HG03045 (cell line): Measurements from ENCODE around the gene CCDC78.
"Not testable (repeated sequence)": the region's sequence is repeated elsewhere in the genome, so short reads cannot be mapped to it uniquely, and the experiment has no call there.

ENCODE experiments used
- ATAC-seq: cut with Tn5 transposase; IDR thresholded peaks from one replicate; pipeline ENCODE4 v1.9.1; 2021; ENCODE audit warnings: mild to moderate bottlenecking, moderate library complexity; ENCODE audit not compliant: unreplicated experiment

Gene CCDC78

DNA sequence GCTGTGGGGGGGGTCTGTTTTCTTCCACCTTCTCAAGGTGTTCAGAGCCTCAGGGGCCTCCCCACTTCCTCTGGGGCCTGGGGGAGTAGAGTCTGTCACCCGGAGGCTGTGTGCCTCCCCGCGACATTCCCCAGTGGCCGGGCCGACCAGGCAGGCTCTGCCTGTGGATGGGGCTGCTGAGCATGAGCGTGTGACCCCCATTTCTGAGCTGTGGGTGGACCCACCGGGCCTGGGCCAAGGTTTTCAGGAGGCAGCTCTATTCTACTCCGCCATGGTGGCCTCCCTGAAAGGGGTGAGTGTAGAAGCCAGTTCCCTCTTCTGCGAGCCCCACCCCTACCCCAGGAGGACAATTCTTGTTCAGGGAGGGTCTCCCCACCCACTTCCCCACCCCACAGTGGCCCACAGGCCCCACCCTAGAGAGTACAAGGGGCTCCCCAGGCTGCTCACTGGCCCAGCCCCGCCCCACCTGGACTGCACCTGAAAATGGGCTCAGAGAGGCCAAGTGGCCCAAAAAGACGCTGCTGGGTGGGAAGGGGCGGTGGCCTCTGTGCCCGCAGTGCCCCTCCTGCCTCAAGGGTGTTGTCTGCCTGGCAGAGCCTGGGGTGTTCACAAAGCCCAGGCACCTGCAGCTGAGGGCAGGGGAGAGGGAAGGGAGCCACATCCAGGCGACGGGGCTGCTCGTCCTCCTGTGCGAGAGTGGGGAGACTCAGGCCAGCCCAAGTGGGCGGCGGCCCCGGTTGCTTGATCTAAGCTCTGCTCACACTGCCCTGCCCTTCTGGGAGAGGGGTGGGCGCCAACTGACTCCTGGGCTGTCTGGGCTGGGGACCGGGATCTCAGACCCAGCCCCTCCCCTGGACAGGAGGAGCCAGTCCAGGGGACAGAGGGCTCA is 35.6 kb upstream of the CCDC78 start:
- no peak for ATAC-seq

DNA sequence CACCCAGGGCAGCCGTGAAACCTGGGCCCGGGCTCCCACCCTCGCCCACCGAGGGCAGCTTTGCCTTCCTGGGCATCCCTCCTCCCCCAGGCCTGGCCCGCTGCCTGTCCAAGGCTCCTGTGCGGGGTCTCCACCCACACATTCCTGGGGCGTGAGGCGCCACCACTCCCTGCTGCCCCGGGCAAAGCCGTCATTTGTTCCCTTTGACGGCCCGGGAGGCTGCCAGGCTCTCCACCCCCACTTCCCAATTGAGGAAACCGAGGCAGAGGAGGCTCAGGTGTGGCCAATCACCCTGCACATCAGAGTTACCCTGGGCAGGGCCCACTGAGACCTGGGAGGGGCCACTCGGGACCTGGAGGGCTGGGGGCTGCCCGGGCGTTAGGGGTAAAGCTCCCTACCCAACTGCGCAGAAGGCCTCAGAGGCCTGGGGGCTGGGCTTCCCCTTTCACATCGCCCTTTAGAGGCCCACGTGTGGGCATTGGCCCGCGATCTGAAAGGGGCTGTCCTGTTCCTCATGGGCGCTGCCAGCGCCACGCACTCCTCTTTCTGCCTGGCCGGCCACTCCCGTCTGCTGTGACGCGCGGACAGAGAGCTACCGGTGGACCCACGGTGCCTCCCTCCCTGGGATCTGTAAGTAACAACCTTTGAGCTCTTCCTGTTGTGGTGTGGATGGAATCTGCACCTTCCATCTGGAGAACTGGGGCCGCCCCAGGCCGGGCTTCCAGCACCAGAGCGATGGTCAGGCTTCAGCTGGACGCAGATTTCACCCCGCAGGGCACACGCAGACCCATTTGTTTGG is 34.5 kb upstream of the CCDC78 start, which contains the start of gene MSLN:
Gene MSLN (plus strand): TSS at position 190 of the 799 bp plus-strand sequence. CDS start 1,947 bp downstream, outside the sequence.
- no peak for ATAC-seq

DNA sequence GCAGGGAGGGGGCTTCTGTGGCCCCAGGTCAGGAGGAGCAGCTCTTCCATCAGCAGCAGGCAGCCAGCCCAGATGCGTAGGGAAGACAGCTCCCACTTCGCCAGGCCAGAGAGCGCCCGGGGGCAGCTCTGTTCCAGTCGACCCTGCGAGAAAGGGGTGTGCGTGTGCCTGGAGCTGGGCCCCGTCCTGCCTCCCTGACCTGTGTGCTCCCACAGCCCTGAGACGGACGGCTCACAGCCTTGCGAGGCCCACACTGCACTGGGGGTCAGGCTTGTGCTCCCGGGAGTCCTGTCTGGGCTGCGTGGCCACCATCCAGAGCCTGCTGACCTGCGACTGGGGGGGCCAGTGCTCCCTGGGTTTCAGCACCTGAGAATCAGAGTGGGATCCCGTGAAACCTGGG is 33.8 kb upstream of the CCDC78 start:
- ATAC-seq = no peak

DNA sequence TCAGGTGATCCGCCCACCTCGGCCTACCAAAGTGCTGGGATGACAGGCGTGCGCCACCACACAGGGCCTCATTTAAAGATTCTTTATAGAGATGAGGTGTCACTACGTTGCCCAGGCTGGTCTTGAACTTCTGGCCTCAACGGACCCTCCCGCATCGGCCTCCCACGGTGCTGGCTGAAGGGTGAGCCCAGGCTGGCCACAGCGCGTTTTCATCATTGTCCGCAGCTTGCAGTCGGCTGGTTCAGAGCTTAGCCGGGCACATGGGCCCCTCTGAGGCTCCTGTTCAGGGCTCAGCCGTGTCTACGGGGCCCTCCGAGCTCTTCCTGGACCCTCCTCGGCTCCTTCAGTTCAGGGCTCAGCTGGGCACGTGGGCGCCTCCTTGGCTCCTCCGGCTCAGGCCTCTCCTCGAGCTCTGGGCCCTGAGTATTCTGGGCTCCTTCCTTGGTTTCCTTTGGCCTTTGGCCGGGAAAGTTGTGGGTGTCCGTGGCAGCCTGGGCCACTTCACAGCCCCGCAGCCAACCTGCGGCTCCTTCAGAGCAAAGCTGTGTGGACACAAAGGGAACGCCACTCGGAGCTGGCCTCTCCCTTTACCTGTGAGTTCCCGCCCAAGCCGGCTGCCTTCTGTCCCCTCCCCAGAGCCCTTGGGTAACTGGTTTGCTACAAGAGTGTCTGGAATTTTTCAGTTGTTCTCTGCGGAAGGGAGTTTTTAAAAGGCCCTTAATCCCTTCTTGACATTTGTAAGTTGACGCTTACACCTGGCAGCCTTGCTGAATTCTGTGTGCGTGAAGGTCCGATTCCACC is 33.1 kb upstream of the CCDC78 start:
- ATAC-seq = no peak

DNA sequence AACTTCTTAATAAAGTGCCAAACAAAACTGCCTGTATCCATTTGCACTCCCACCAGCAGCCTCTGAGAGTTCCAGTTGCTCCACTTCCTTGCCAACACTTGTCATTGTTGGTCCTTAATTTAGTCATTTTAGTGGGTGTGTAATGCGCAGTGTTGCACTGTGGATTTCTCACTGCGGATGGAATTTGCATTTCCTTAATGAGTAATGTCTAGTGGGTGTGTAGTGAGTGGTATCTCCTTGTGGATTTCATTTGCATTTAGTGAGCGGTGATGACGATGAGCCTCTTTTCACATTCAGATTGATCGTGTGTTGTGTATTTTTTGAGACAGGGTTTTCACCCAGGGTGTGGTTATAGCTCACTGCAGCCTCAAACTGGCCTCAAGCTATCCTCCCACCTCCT is 30.2 kb upstream of the CCDC78 start:
- no peak for ATAC-seq

DNA sequence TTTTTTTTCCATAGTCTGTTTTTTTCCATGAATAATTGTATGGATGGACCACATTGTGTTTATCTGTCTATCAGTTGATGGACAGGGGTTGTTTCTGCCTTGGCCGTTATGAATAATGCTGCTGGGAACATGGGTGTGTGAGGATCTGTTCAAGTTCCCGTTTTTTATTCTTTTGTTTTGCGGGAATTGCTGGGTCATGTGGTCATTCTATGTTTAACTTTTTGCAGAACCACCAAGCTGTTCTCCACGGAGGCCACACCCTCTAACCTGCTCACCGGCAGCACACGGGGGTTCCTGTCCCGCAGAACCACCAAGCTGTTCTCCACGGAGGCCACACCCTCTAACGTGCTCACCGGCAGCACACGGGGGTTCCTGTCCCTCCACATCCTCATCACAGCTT is 28.4 kb upstream of the CCDC78 start:
- ATAC-seq = no peak

DNA sequence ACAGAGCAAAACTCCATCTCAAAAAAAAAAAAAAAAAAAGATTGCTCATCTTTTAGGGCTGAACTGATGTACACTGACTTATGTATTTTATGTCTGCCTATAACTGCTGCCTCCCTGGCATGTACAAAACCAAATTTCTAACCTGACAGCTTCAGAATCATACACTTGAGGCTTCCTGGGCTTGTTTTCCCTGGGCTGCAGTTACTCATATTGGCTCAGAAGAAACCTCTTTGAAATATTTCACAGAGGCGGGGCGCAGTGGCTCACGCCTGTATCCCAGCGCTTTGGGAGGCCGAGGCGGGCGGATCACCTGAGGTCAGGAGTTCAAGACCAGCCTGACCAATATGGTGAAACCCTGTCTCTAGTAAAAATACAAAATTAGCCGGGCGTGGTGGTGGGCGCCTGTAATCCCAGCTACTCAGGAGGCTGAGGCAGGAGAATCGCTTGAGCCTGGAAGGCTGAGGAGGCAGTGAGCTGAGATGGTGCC is 27.9 kb upstream of the CCDC78 start:
- ATAC-seq = not testable (repeated sequence)

DNA sequence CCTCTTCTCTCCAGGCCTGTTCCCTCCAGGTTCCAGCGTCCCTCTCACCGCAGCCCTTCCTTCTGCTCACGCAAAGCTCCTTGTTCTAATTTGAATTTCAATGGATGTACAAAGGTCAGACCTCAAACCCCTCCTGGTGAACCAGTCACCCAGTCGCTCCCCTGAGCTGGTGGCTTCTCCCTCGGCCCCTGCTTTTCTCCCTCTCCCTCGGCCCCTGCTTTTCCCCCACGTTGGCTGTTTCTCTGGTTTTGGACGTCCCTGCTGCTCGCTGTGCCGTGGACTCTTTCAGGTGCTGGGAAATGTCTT is 25.7 kb upstream of the CCDC78 start:
- no peak for ATAC-seq

DNA sequence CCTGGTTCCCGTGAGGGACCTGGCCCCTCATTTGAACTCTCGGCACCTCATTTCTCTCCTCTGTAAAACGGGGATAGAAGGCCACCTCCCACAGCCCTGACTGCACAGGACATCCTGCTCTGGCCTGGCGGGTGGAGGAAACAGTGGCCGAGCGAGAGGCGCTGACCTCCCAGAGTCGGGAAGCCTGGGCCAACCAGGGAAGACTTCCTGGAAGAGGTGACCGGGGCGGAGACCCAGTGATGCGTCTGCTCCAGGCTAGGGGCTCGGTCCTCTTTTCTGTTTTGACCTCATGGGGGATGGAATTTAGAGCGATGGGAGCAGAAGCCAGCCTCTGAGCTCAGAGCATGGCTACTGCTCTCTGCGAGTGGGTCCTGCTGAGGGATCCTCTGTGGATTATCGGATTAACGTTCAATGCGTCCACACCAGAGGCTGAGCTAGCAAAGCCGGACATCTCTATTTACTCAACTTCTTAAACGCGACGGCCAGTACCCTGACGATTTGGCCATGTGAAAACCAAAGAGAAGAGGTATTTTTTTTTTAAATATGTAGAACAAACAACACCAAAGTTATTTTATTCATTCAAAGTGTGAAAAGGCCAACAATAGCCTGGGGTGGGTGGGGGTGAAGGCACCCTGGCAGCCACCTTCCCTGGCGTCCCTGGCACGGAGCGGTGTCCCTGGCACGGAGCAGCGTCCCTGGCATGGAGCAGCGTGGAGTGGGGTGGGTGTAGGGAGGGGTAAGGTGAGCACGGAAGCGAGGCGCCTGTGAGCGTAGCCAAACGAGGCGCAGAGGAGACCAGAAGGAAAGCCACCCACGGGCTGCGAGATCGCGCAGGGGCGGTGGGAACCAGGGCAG is 25.1 kb upstream of the CCDC78 start:
- no peak for ATAC-seq

DNA sequence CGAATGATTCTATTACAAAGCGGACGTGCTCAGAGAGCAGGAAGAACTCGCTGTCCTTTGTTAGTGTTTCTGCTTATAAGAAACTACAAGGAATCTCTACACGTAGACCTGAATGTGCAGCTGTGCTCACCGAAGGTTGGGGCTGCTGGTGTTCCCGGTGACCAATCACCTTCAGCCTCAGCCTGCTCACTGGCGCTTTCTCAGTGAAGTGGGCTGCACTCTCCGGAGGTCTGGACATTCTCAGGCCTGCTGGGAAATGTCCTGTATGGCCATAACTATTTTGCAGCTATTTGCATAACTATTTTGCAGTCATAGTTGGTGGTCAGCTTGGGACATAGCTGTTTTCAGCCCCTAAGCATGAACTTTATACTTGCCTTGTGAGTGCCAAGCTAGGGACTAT is 24.2 kb upstream of the CCDC78 start:
- ATAC-seq = no peak

DNA sequence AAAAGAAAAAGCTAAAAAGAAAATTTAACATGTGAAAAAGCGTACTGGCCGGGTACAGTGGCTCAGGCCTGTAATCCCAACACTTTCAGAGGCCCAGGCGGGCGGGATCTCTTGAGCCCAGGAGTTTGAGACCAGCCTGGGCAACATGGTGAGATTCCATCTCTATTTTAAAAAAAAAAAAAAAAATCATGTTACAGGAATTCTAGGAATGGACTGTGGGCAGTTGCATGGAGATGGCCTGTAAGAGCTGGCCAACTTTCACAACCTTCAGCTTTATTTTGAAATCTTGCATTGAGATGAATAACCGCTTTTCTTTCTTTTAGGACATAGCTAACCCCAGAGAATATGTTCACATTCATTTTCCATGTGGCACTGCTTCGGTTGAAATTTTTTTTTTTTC is 22.8 kb upstream of the CCDC78 start:
- no peak for ATAC-seq

DNA sequence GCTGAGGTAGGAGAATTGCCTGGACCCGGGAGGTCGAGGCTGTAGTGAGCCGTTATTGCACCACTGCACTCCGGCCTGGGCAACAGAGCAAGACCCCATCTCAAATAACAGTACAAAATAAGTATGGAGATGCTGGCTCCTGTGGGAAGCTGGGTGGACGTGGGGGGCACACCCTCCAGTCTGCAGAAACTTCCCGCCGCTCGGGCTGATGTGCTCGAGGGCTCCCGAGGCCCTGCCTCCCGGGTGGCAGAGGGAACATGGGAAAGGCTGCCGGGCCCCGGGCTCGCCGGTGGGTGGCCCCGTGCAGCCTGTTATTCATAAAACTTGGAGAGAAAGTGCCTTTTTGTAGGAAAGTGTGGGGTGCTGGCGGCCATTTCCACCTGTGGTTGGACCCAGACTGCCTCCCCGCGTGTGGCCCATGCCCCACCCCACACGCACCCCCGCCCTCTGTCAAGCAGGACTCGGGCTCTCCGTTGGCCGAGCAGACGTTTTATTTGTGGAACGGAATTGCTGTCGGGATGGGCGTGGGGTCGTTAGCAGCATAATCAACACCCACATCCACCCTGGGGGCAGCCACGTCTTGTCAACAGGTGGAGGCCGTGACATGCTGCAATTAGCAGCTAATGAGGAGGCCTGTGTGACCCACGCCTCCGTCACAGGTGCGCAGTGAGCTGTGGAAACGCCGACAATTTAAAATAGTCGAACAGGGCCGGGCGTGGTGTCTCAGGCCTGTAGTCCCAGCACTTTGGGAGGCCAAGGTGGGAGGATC is 21.9 kb upstream of the CCDC78 start:
- ATAC-seq = no peak

DNA sequence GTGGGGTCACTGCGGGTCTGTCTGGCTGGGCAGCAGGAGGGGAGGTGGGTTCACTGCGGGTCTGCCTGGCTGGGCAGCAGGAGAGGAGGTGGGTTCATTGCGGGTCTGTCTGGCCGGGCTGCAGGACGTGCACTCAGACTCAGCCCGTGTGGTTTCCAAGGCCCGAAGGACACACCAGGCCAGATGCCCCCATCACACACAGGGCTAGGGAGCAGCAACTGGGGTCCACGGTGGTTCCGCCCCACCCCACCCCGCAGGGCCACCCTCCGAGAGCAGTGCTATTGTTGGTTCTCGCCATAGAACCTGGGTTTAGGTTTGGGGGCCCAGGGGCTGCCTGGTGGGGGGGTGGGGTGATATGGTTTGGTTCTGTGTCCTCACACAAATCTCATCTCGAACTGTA is 20.4 kb upstream of the CCDC78 start:
- ATAC-seq = no peak

DNA sequence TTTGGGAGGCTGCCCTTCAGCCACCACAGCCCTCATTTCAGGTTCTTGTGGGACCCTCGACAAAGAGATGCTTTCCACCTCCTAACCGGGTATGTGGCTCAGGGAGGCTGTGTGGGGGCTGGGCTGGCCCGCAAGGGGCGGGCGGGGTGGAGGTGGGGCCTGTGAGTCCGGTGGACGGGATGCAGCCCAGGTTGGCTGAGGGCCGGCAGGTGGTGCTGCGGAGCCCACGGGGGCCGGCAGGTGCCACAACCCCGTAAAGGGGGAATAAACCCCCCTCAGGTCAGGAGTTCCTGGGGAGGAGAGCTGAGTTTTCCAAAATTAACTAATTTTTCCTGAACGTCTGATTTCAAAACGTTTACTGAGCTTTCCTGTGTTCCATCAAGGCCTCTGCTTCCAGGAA is 19.5 kb upstream of the CCDC78 start:
- no peak for ATAC-seq

DNA sequence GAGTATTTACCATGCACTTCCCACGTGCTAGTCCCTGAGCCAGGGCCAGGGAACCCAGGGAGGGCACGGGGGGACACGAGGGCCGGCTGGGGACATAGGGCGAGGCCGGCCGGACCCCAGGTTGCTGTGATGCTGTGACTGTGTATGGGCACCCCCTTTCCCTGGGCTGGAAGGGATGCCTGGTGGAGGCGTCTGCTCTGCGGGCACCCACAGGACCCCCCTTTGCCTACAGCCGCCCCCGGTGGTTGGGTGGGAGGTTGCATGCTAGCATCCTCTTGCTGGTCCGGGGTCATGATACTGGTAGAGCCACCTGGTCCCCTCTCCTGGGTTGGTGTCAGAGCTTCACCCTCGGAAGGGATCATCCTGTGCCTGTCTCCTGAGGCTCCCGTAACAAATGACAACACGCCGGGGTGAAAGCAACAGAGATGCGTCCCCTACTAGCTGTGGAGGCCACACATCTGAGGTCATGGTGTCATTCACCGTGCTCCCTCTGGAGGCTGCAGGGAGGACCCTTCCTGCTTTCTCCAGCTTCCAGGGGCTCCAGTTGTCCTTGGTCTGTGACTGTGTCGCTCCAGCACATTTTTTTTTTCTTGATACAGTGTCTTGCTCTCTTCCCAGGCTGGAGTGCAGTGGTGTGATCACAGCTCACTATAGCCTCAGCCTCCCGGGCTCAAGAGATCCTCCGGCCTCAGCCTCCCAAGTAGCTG is 17.7 kb upstream of the CCDC78 start:
- ATAC-seq = no peak

DNA sequence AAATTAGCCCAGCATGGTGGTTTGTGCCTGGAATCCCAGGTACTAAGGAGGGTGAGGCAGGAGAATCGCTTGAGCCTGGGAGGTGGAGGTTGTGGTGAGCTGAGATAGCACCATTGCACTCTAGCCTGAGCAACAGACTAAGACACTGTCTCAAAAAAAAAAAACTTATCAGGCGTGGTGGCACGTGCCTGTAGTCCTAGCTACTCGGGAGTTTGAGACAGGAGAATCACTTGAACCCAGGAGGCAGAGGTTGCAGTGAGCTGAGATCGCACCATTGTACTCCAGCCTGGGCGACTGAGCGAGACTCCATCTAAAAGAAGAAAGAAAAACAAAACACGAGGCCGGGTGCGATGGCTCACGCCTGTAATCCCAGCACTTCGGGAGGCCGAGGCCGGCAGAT is 16.7 kb upstream of the CCDC78 start:
- not testable (repeated sequence) for ATAC-seq

DNA sequence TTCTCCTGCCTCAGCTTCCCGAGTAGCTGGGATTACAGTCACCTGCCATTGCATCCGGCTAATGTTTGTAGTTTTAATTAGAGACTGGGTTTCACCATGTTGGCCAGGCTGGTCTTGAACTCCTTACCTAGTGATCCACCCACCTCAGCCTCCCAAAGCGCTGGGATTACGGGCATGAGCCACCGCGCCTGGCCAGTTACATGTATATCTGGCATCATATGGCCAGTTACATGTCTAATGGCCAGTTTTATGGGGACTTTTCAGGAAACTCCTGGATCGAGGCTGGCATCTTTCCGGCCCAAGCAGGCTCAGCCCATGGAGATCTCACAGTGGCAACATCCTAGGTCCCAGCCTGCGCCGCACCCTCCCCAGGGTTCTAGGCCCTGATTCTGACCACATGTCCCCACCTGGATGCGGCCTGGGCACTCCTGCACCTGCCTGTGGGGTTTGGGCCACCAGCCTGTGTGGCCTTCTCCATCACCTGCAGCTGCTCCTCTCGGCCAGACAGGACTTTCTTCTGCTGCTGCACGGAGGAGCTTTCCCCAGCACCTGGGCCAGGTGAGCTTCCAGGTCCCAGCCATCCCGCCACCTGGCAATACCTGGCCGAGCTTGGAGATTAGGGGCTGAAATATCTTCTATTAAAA is 15.9 kb upstream of the CCDC78 start:
- ATAC-seq = no peak

DNA sequence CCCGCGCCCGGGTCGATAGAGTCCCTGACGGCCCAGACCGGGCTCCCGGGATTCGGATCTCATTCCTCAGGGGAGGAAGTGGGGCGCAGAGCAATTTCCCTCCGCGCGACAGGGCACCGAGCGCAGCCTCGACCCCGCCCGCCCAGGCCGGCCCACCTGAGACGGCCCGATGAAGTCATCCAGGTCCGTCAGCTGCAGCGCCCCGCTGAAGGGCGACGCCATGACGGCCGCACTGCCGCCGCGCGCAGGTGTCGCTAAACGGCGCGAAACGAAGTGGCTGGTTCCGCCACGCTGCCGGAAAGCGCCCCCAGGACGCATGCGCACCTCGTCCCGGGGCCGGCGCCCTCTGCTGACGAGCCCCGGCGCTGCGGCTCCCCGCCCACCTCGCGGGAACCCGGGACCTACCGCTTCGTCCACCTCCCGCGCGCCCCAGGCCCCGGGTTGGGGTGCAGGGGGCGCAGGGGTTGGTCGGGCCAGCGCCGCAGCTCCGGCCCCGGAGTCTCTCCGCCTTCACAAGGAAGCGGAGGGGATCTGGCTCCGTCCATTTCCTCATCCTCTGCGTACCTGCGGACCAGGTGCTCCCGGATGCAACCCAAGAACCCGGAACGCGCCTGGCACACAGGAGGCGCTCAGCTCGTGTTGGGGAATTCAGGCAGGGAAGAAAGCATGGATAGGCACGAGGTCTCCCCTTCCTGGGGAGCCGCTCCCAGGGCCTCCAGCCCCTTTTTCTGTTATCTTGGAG is 14.7 kb upstream of the CCDC78 start, which contains the start of gene CIAO3:
Gene CIAO3 (minus strand): TSS at position 234 of the 742 bp plus-strand sequence. CDS start 12 bp downstream, at position 222.
- ATAC-seq = peak; percentile 68
